ENCODE data around the gene MED6. TPM values are rescaled to one million over a fixed set of nuclear protein-coding genes. Genes with fewer than 3 reads are reported as not detected.
A peak's percentile ranks its signal among the peaks of the same experiment; 100 is the strongest.

MED6 gene, protein sequence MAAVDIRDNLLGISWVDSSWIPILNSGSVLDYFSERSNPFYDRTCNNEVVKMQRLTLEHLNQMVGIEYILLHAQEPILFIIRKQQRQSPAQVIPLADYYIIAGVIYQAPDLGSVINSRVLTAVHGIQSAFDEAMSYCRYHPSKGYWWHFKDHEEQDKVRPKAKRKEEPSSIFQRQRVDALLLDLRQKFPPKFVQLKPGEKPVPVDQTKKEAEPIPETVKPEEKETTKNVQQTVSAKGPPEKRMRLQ
- 26.5 to 31.7 TPM (median 27.5 TPM) in 3 replicates for total RNA-seq
- long read RNA-seq, transcript MED6-201 (8 exons, 1,995 nt): major isoform, 6 of 9 reads
- long read RNA-seq, partial matches to known transcripts: 1 of 9 reads
- long read RNA-seq, other reads (novel, unspliced or antisense): 1 of 9 reads

DNA sequence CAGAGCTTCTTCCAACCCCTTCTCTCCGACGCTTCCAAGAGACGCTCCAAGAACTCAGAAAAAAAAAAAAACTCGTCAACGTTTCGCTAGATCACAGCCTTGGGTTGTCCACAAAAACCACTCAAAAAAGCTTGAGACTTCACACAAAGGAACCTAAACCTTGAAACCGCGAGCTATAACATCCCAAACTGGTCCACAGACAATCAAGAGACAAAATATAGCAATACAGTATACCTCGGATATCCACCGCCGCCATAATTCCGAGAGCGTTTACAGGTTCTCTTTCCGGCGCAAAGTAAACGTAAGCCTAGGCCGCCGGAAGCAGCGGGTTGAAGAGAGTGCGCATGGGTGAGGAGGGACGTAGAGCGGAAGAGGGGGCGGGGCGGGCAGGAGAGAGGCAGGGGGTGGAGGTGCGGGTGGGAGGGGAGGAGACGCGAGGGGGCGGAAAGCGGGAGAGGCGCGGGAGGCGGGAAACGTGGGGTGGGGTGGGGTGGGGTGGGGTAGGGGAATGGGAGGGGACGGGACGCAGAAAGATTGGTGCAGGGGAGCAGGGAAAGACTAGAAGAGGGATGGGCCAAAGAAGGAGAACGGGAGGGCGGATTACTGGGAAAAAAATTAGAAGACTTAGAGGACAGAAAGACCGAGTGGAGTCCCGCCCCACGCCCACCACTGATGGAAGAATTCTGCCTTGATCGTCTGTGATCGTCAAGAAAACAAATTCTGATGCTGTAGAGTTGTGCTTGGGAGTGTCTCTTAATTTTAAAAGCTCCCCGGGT lies at the start of gene MED6:
Gene MED6, minus strand, starts transcription at position 274 of the 776 bp plus-strand sequence. Its CDS starts 18 bp downstream, at position 256.
- Mint-ChIP-seq H3K27me3 (ENCODE audit: low read depth) (peaks cover 5% of the 10 kb centered on the region), H3K9me3 (ENCODE audit: low read depth) (no peaks in the 10 kb centered on the region), H3K27ac (ENCODE audit: unreplicated experiment) (peak within 1 kb of the TSS; percentile 99), H3K4me3 (ENCODE audit: unreplicated experiment) (peak within 1 kb of the TSS; percentile 99), H3K36me3 (ENCODE audit: low read depth) (no peaks in the 10 kb centered on the region), H3K4me1 (ENCODE audit: low read depth) (peaks cover 27% of the 10 kb centered on the region)
- peak; percentile 95 for DNase-seq (ENCODE audit: low spot score)
- TF ChIP-seq, protein P1, sequence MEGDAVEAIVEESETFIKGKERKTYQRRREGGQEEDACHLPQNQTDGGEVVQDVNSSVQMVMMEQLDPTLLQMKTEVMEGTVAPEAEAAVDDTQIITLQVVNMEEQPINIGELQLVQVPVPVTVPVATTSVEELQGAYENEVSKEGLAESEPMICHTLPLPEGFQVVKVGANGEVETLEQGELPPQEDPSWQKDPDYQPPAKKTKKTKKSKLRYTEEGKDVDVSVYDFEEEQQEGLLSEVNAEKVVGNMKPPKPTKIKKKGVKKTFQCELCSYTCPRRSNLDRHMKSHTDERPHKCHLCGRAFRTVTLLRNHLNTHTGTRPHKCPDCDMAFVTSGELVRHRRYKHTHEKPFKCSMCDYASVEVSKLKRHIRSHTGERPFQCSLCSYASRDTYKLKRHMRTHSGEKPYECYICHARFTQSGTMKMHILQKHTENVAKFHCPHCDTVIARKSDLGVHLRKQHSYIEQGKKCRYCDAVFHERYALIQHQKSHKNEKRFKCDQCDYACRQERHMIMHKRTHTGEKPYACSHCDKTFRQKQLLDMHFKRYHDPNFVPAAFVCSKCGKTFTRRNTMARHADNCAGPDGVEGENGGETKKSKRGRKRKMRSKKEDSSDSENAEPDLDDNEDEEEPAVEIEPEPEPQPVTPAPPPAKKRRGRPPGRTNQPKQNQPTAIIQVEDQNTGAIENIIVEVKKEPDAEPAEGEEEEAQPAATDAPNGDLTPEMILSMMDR (IDR thresholded peaks at IDR 0.05): no peak

DNA sequence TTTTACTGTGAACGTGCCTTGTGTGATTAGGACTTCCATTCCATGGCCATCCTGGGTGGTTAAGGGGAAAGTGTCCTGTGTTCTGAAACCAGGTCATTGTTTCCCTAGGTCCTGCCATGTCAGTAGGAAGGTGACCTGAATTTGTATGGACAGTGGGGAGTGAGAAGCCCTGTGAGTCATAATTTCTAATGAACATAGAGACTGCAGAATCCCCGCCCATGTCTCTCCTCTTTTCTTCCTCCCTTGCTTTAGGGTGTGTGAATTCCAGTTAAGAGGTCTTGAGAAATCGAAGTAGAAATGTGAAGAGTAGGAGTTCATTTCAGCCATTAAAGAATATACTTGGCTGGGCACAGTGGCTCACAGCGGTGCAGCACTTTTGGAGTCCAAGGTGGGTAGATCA lies 49.3 kb upstream of the MED6 start:
- DNase-seq (ENCODE audit: low spot score): no peak
- Mint-ChIP-seq H3K27me3 (ENCODE audit: low read depth) (peaks cover 2% of the 10 kb centered on the region), H3K36me3 (ENCODE audit: low read depth) (no peaks in the 10 kb centered on the region), H3K27ac (ENCODE audit: unreplicated experiment) (no peak overlapping the region), H3K9me3 (ENCODE audit: low read depth) (no peaks in the 10 kb centered on the region), H3K4me3 (ENCODE audit: unreplicated experiment) (no peak overlapping the region), H3K4me1 (ENCODE audit: low read depth) (no peaks in the 10 kb centered on the region)
- TF ChIP-seq, protein P1 (IDR thresholded peaks at IDR 0.05): no peak

DNA sequence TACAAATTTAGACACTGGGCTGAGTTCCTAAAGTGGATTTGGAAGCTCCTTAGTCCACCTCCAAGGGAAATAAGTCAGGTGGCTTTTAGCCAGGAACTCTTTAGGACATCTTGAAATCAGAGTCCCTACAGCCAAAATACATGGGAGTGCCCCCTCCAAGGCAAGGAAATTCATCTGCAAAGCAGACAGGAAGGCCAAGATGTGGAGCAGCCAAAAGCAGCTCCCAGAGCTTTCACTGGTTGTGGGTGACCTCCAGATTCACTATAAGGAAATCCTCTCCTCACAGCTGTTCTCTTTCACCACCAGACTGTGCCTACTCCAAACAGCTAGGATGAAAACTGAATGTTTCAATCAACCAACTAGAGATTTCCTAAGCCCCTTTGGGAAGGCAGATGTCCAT lies 47.9 kb upstream of the MED6 start:
- Mint-ChIP-seq H3K4me3 (ENCODE audit: unreplicated experiment) (no peak overlapping the region), H3K27ac (ENCODE audit: unreplicated experiment) (no peak overlapping the region), H3K36me3 (ENCODE audit: low read depth) (no peaks in the 10 kb centered on the region), H3K9me3 (ENCODE audit: low read depth) (no peaks in the 10 kb centered on the region), H3K4me1 (ENCODE audit: low read depth) (peaks cover 4% of the 10 kb centered on the region), H3K27me3 (ENCODE audit: low read depth) (peaks cover 3% of the 10 kb centered on the region)
- DNase-seq (ENCODE audit: low spot score): no peak
- TF ChIP-seq, protein P1 (IDR thresholded peaks at IDR 0.05): no peak

DNA sequence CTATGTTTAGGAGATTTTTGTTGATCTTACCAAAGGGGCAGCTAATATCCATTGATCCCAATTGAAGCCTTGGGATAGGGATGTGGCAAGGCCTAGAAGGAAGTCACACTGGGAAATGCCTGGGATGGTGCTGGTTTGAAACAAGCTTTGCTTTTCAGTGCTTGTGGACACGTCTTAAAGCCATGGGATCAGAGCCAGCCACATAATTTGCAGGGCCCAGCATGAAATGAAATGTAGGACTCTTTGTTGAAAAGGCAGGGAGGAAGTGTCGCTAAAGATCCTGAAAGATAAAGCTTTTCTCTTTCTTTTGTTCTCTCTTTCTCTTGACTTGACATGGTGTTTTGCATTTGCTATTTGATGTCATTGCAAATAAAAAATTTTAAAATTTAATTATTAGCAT lies 46.2 kb upstream of the MED6 start:
- Mint-ChIP-seq H3K36me3 (ENCODE audit: low read depth) (no peaks in the 10 kb centered on the region), H3K4me3 (ENCODE audit: unreplicated experiment) (no peak overlapping the region), H3K4me1 (ENCODE audit: low read depth) (peaks cover 14% of the 10 kb centered on the region), H3K27ac (ENCODE audit: unreplicated experiment) (no peak overlapping the region), H3K9me3 (ENCODE audit: low read depth) (no peaks in the 10 kb centered on the region), H3K27me3 (ENCODE audit: low read depth) (peaks cover 6% of the 10 kb centered on the region)
- DNase-seq (ENCODE audit: low spot score): no peak
- TF ChIP-seq, protein P1 (IDR thresholded peaks at IDR 0.05): no peak

DNA sequence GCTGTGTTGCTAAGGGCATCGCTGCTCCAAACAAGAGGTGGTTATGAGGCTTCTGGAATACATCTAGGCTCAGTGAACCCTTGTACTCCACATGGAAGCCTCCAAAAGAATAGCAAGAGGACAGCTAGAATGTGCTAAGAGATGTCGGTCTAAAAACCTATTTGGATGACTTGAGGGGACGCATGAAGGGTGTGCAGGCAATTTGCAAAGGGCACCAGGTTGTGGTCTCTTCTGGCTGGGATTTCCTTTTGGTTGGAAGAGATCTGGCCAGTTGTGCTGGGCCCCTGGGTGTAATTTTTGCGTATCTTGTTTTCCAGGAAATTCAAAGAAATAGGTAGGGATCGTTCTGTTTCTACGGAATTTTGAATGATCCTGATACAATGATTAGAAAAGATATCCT lies 45.4 kb upstream of the MED6 start:
- H3K27me3 Mint-ChIP-seq (ENCODE audit: low read depth): peaks cover 10% of the 10 kb centered on the region
- no peaks in the 10 kb centered on the region for H3K36me3 Mint-ChIP-seq (ENCODE audit: low read depth)
- no peak for DNase-seq (ENCODE audit: low spot score)
- no peak overlapping the region for H3K27ac Mint-ChIP-seq (ENCODE audit: unreplicated experiment)
- no peaks in the 10 kb centered on the region for H3K9me3 Mint-ChIP-seq (ENCODE audit: low read depth)
- peaks cover 19% of the 10 kb centered on the region for H3K4me1 Mint-ChIP-seq (ENCODE audit: low read depth)
- H3K4me3 Mint-ChIP-seq (ENCODE audit: unreplicated experiment): no peak overlapping the region
- TF ChIP-seq, protein P1 (IDR thresholded peaks at IDR 0.05): no peak
